ENCODE results near the gene CLINT1.
"Not testable (repeated sequence)": the region's sequence is repeated elsewhere in the genome, so short reads cannot be mapped to it uniquely, and the experiment has no call there.

DNA sequence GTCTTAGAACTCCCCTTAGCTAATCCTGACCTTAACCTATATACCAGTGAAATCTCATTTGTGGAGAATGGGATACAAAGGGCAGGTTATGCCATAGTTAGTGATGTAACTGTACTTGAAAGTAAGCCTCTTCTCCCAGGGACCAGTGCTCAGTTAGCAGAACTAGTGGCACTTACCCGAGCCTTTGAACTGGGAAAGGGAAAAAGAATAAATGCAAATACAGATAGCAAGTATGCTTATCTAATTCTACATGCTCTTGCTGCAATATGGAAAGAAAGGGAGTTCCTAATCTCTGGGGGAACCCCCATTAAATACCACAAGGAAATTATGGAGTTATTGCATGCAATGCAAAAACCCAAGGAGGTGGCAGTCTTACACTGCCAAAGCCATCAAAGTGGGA is 26.1 kb upstream of the CLINT1 start:
- TF ChIP-seq POLR2AphosphoS5 (IDR thresholded peaks at IDR 0.05; ENCODE audit: low read depth); EZH2 (IDR thresholded peaks at IDR 0.05; ENCODE audit: low read depth, unreplicated experiment); EZH2phosphoT487 (IDR thresholded peaks at IDR 0.05; ENCODE audit: unreplicated experiment); STAT1 (IDR thresholded peaks at IDR 0.05; ENCODE audit: unreplicated experiment): not testable (repeated sequence)
- TF ChIP-seq, protein P1, sequence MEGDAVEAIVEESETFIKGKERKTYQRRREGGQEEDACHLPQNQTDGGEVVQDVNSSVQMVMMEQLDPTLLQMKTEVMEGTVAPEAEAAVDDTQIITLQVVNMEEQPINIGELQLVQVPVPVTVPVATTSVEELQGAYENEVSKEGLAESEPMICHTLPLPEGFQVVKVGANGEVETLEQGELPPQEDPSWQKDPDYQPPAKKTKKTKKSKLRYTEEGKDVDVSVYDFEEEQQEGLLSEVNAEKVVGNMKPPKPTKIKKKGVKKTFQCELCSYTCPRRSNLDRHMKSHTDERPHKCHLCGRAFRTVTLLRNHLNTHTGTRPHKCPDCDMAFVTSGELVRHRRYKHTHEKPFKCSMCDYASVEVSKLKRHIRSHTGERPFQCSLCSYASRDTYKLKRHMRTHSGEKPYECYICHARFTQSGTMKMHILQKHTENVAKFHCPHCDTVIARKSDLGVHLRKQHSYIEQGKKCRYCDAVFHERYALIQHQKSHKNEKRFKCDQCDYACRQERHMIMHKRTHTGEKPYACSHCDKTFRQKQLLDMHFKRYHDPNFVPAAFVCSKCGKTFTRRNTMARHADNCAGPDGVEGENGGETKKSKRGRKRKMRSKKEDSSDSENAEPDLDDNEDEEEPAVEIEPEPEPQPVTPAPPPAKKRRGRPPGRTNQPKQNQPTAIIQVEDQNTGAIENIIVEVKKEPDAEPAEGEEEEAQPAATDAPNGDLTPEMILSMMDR (conservative IDR thresholded peaks at IDR 0.05; ENCODE audit: low read depth in 2 of 2) = not testable (repeated sequence)
- TF ChIP-seq, protein P2, sequence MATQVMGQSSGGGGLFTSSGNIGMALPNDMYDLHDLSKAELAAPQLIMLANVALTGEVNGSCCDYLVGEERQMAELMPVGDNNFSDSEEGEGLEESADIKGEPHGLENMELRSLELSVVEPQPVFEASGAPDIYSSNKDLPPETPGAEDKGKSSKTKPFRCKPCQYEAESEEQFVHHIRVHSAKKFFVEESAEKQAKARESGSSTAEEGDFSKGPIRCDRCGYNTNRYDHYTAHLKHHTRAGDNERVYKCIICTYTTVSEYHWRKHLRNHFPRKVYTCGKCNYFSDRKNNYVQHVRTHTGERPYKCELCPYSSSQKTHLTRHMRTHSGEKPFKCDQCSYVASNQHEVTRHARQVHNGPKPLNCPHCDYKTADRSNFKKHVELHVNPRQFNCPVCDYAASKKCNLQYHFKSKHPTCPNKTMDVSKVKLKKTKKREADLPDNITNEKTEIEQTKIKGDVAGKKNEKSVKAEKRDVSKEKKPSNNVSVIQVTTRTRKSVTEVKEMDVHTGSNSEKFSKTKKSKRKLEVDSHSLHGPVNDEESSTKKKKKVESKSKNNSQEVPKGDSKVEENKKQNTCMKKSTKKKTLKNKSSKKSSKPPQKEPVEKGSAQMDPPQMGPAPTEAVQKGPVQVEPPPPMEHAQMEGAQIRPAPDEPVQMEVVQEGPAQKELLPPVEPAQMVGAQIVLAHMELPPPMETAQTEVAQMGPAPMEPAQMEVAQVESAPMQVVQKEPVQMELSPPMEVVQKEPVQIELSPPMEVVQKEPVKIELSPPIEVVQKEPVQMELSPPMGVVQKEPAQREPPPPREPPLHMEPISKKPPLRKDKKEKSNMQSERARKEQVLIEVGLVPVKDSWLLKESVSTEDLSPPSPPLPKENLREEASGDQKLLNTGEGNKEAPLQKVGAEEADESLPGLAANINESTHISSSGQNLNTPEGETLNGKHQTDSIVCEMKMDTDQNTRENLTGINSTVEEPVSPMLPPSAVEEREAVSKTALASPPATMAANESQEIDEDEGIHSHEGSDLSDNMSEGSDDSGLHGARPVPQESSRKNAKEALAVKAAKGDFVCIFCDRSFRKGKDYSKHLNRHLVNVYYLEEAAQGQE (IDR thresholded peaks at IDR 0.05; ENCODE audit: unreplicated experiment) = not testable (repeated sequence)
